ENCODE measurements around the gene RASSF5.

RASSF5 gene

DNA sequence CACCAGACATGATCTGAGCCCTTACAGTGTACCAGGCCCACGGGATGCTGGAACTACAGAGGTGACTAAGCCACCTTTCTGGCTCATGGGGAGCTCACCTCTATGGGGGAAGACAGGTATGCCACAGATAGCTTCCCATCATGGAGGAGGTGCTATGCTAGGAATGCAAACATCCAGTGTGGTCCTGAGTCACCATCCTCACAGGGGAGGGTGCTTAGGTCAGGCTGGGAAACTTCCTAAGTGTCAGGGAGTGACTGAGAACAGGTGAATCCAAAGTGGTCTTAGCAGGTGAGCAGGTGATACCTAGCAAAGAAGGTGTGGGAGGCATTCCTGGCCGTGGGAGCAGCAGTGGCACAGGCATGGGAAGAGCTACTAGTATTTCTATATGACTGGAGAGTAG is 8.6 kb upstream of the RASSF5 start:
- DNase-seq, result no peak

DNA sequence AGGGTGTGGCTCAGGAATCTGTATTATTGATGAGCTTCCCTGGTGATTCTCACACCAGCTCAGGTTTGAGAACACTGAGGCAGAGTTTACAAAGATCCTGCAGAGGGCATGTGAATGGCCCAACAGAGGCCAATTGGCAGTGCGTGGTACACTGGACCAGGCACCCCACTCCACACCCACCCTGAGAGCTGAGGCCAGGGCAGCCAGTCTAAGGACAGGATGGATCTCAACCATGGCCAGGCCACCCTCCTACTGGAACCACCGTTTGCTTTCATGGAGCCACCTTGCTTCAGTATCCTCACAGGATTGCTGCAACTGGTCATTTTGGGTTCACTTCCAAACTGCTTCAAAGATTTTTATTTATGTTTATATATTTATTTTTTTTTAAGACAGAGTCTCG is 7.3 kb upstream of the RASSF5 start:
- no peak for DNase-seq

GRCh38 chr1:206501881-206502280 is 5.5 kb upstream of the RASSF5 start:
- no peak for DNase-seq

DNA sequence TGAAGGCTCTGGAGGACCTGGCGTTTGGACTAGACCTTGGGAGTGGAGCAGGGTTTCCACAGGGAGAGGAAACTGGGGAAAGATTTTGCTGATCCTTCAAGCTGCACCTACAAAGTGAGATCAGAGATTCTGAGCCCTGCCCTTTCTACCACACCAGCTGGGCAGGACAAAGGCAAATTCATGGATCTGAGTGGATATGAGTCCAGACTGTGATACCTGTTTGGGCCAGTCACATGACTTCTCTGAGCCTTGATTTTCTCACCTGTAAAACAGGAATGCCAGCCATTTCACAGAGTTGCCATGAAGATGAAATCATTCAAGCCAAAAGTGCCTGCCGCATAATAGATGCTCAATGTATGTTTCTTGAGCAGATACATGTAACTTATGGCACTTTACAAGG is 4.9 kb upstream of the RASSF5 start:
- DNase-seq, result no peak

DNA sequence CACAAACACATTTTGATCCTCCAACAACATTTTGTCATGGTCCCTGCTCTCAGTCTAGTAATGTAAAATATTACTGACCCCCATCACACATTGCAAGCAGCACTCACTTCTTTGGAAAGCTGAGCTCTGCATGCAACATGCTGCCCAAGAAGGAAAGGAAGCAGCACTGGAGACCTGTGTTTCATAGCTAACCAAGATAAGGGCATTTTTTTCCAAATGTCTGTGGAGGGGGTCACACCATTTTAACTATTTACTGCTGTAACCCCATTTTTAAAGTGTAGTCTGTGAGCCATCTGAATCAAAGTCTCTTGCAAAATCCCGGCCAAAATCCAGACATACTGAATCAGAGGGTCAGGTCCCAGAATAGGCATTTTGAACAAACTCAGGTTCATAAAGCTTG is 4.5 kb upstream of the RASSF5 start:
- no peak for DNase-seq

- peak; percentile 23 to 26 for DNase-seq
Measured at GRCh38 chr1:206503591-206504362, 3.6 kb upstream of the RASSF5 start.

GRCh38 chr1:206504363-206504713 is 3.0 kb upstream of the RASSF5 start:
- DNase-seq, result no peak

GRCh38 chr1:206505702-206506355 is 1.5 kb upstream of the RASSF5 start:
- no peak for DNase-seq

- DNase-seq, result peak in 1 of 2 donors; percentile 14
Measured at GRCh38 chr1:206506405-206507283, 687 bp upstream of the RASSF5 start.

GRCh38 chr1:206508130-206508889 is 979 bp downstream of the RASSF5 start:
- DNase-seq, result no peak

GRCh38 chr1:206508956-206509355 is 1.6 kb downstream of the RASSF5 start:
- no peak for DNase-seq

DNA sequence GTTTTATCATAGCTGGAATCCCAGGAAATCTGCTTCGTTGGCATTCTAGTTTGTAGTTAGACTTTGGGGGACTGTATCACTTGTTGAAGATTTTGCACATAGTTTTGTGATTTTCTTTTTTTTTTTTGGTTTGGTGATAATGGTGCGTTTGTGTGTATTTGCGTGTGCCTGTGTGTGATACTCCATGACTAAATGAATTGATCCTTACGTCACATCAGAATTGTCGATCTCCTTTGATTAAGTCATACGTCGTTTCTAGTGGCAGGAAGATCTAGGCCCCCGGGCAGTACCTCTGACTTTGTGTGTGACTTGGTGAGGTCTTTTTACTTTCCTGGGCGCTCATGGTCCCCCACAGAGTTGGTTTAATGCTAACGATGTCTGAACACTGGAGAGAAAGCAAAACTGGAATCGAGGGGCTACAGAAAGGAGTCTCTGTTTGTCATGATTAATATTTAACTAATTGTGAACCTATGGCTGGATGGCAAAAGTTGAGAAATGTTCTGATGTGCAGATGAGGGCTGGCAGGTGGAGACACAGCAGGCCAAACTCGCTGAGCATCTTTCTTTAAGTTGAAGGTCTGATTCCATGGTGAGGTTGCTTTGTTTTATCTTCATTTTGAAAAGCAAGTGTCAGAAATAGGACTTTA is 2.4 kb downstream of the RASSF5 start:
- DNase-seq, result no peak

GRCh38 chr1:206510371-206510770 is 3.0 kb downstream of the RASSF5 start:
- DNase-seq, result no peak

GRCh38 chr1:206511362-206512057 is 4.2 kb downstream of the RASSF5 start:
- DNase-seq, result no peak

- no peak for DNase-seq
Measured at GRCh38 chr1:206512058-206512850, 4.9 kb downstream of the RASSF5 start.

DNA sequence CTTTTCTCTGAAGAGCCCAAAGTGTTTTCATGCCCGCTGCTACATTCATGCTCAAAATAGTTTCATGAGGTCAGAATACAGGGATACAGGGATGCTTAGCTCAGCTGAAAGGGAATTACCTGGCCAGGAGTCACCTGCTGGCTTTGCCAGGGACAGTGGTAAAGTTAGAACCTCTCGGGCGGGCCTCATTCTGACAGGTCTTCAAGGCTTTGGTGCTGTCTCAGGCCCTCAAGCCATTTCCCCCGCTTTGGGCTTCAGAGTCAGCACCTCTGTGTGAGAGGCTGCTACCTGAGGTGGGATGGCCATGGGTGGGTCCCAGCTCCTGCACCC is 5.5 kb downstream of the RASSF5 start:
- no peak for DNase-seq

GRCh38 chr1:206513312-206514111 is 6.2 kb downstream of the RASSF5 start:
- no peak for DNase-seq

DNA sequence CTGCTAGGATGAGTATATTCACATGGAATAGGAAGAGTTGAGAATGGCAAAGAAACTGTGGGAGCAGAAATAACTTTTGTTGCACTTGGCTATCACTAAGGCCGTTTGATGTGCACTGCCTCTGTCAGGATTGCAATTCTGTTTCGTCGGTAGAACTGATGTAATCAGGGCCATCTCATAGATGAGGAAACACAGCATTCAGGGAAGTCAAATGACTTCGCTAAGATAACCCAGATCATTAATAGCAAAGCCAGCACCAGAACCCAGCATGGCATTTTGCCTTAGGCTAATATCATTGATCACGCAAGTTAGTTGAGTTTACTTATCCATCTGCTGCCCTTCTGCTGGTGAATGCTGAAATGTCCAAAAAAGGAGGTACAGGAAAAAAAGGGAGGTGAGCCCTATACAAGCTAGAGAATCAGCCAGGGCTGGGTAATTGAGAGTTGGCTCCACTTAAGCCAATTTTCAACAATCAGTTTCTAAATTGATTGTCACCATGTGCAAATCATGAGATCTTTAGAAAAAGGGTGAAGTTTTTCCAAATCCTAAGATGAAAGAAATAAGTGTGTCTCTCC is 7.6 kb downstream of the RASSF5 start:
- DNase-seq, result no peak

GRCh38 chr1:206516728-206516990 is 9.3 kb downstream of the RASSF5 start:
- no peak for DNase-seq

GRCh38 chr1:206517784-206518183 is 10.5 kb downstream of the RASSF5 start:
- no peak for DNase-seq

All from activated CD4-positive, alpha-beta T cell treated with anti-CD3 and anti-CD28 coated beads for 4 hours (primary cell).